ENCODE data around the gene RAD51AP2.

Gene RAD51AP2

DNA sequence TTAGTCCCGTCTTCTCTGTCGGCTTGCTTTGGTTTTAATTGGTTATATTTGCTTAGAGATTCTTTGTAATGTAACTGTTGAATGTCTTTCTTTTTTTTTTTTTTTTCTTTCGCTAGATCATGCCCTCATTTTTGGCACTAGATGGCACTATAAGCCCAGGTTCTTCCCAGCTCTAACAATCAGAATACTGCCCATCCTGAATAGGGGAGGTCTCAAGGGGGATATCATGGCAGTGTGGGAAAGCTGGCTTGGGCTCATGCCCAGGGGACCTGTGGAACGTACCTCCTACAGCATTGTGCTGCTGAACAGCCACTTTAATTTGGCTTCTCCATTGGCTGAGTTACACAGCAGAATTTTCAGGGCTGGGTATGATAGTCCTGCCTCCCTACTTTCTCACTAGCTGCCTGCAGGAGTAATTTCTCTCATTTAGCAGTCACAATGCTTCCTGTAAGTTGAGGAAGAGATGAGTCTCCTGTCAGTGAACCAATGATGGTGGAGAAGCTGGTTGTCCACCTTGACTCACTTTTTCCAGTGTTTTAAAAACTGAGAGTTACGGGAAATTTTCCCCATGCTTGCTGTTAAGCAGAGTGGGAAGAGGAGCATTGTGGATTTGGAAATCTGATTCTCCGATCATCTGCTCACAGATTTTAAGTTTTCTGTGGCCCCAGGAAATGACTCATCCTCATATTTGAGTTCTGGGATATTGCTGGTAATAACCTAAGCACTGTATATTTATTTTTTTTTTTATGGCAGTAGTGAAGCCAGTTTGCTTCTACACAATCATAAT lies 47.2 kb downstream of the RAD51AP2 start:
- peak; percentile 62 for DNase-seq (ENCODE audit: low read depth, low spot score)

DNA sequence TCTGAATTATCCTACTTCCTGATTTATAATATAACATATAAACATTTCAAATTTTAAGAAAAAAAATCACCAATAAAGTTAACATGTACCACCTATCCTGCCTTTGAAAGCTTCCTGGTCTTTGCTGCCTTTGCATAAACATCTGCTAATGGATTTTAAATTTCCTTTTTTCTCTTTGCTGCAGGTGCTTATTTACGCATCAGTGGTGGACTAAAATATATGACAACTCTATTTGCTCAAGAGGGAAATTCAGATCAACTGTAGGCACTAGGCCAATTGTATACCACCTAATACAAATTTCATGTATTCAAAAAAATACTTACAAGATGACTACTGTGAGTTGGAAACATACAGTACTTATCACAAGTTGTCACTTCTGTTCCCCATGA lies 57.2 kb downstream of the RAD51AP2 start:
- DNase-seq (ENCODE audit: low read depth, low spot score): no peak

Data from ELF-1 (cell line).